LNCaP clone FGC (cell line): ENCODE measurements around the gene SEZ6.

Source experiments
- DNase-seq: peaks from one replicate; pipeline ENCODE4 v3.0.0-alpha.2; 2011; ENCODE audit warnings: low read depth
- H3K4me3 ChIP-seq: 2 replicates; pipeline ENCODE4 v1.5.1; 2011; ENCODE audit warnings: mild to moderate bottlenecking, low read depth, low read length, control low read depth
- CTCF ChIP-seq: IDR thresholded peaks from 2 replicates; pipeline ENCODE4 v1.5.1; 2012; ENCODE audit warnings: mild to moderate bottlenecking; ENCODE audit not compliant: control insufficient read depth, insufficient read depth; ENCODE audit errors: extremely low read depth

SEZ6 gene

GRCh38 chr17:28986714-28987655 lies 18.8 kb downstream of the SEZ6 start:
- no peak for DNase-seq
- TF ChIP-seq CTCF: no peak
- no peak overlapping the region for H3K4me3 ChIP-seq

GRCh38 chr17:28985950-28986713 lies 19.7 kb downstream of the SEZ6 start:
- no peak overlapping the region for H3K4me3 ChIP-seq
- no peak for TF ChIP-seq CTCF
- no peak for DNase-seq

- H3K4me3 ChIP-seq: no peak overlapping the region
- TF ChIP-seq CTCF: no peak
- DNase-seq: no peak
Measured at GRCh38 chr17:28983286-28984230, 22.3 kb downstream of the SEZ6 start.

- TF ChIP-seq CTCF: no peak
- H3K4me3 ChIP-seq: no peak overlapping the region
- DNase-seq: no peak
Measured at GRCh38 chr17:28982131-28982793, 23.6 kb downstream of the SEZ6 start.

GRCh38 chr17:28978356-28978964 lies 27.4 kb downstream of the SEZ6 start:
- DNase-seq: no peak
- TF ChIP-seq CTCF: no peak
- no peak overlapping the region for H3K4me3 ChIP-seq
